MV-4-11 (cell line): ENCODE measurements around the gene ZNF618.
A peak's percentile ranks its signal among the peaks of the same experiment; 100 is the strongest.

Source experiments
- DNase-seq: peaks from one replicate; lab custom pipeline; 2025; lab: John Stamatoyannopoulos, UW

The ZNF618 gene

GRCh38 chr9:113885183-113886025 lies 9.3 kb downstream of the ZNF618 start:
- no peak for DNase-seq

GRCh38 chr9:113886026-113886369 lies 9.9 kb downstream of the ZNF618 start:
- no peak for DNase-seq

GRCh38 chr9:113886466-113886865 lies 10.4 kb downstream of the ZNF618 start:
- DNase-seq: peak; percentile 48

GRCh38 chr9:113886933-113887332 lies 10.8 kb downstream of the ZNF618 start:
- DNase-seq: no peak

- DNase-seq: no peak
Measured at GRCh38 chr9:113887436-113887835, 11.3 kb downstream of the ZNF618 start.

GRCh38 chr9:113888336-113888735 lies 12.2 kb downstream of the ZNF618 start:
- no peak for DNase-seq

GRCh38 chr9:113888976-113889375 lies 12.9 kb downstream of the ZNF618 start:
- no peak for DNase-seq

- DNase-seq: no peak
Measured at GRCh38 chr9:113890704-113891103, 14.6 kb downstream of the ZNF618 start.

- no peak for DNase-seq
Measured at GRCh38 chr9:113892861-113893491, 16.9 kb downstream of the ZNF618 start.

- DNase-seq: no peak
Measured at GRCh38 chr9:113894166-113894565, 18.1 kb downstream of the ZNF618 start.

- no peak for DNase-seq
Measured at GRCh38 chr9:113895526-113895925, 19.4 kb downstream of the ZNF618 start.

- DNase-seq: no peak
Measured at GRCh38 chr9:113896713-113897112, 20.6 kb downstream of the ZNF618 start.

- peak; percentile 17 for DNase-seq
Measured at GRCh38 chr9:113898151-113898550, 22.0 kb downstream of the ZNF618 start.

GRCh38 chr9:113898596-113898995 lies 22.5 kb downstream of the ZNF618 start:
- no peak for DNase-seq

- DNase-seq: no peak
Measured at GRCh38 chr9:113899205-113899604, 23.1 kb downstream of the ZNF618 start.

- DNase-seq: no peak
Measured at GRCh38 chr9:113901221-113901688, 25.1 kb downstream of the ZNF618 start.

- DNase-seq: no peak
Measured at GRCh38 chr9:113903514-113904077, 27.5 kb downstream of the ZNF618 start.

GRCh38 chr9:113906411-113907110 lies 30.5 kb downstream of the ZNF618 start:
- DNase-seq: peak; percentile 84

- no peak for DNase-seq
Measured at GRCh38 chr9:113907282-113907681, 31.2 kb downstream of the ZNF618 start.

- DNase-seq: no peak
Measured at GRCh38 chr9:113909421-113909820, 33.3 kb downstream of the ZNF618 start.

GRCh38 chr9:113910036-113910639 lies 34.0 kb downstream of the ZNF618 start:
- no peak for DNase-seq
